GM21786 (cell line): ENCODE results near the gene HESX1.

Source experiments
- ATAC-seq: cut with Tn5 transposase; IDR thresholded peaks from one replicate; pipeline ENCODE4 v1.9.1; 2021; ENCODE audit not compliant: unreplicated experiment

Gene HESX1

DNA sequence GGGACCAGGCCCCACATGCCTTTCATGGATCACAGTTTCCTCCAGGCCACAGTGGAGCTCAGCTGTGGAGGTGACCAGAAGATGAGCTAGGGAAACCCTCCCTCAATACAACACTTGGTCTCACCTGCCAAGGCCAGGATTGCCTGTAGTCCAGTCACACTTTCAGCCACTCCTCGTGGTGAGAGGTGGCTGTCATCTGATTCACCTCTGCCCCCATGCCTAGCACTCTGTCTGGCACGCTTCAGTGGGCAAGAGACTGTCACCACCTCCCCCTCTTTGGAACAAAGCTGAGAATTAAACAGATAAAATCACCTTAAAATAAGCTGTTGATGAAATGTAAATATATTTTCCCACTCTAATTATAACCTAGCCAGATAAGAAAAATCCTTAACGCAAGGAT lies 30.7 kb downstream of the HESX1 start:
- no peak for ATAC-seq

DNA sequence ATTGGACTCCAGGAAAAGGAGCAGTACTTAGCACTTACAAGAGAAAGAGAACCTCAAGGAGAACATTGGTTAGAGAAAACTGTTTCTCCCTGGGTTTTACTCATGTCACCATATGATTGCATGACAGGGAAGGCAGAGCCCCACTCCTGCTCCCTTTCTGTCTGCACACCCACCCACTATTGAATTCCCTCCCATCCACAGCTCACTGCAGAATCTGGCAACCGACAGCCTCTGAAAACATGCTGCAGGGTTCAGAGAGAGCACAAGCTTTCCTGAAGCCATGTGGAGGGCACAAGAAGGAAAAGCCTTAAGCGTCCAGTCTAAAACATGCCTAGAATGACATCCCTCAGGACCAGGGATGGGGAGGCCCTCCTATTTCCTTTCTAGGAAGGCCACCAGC lies 31.6 kb downstream of the HESX1 start:
- no peak for ATAC-seq

DNA sequence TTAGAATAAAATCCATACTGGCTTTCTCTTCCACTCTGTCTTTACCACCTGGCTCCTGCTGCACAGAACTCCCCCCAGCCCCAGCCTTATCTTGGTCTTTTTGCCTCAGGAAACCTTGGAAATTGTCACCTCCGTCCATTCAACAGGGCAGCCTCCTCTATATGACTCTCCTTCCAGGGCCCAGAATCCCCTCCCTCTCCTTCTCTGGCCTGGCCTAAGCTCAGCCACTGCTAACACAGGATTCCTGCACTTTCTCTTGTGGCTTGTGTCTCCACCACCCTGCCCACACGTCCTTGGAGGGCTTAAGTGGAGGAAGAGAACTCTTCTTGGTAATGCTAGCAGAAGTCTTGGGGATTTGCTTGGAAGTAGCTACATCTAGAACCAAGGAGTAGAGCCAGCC lies 33.1 kb downstream of the HESX1 start:
- no peak for ATAC-seq

DNA sequence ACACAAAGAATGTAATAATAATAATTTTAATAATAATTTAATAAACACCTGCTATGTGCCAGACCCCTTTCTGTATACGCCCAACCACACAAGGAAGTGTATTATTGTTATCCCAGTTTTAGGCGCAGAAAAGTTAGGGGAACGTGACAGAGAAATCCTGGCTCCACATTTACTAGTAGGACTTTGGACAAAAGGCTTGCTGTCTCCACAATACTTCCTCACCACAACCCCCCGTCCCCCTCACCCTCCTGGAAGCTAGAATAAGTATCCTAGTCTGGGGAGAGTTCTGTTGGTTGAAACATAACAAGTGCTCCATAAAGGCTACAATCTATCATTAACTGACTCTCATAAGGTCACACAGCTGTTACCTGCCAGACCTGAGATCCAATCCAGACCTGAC lies 34.1 kb downstream of the HESX1 start:
- ATAC-seq, result no peak

DNA sequence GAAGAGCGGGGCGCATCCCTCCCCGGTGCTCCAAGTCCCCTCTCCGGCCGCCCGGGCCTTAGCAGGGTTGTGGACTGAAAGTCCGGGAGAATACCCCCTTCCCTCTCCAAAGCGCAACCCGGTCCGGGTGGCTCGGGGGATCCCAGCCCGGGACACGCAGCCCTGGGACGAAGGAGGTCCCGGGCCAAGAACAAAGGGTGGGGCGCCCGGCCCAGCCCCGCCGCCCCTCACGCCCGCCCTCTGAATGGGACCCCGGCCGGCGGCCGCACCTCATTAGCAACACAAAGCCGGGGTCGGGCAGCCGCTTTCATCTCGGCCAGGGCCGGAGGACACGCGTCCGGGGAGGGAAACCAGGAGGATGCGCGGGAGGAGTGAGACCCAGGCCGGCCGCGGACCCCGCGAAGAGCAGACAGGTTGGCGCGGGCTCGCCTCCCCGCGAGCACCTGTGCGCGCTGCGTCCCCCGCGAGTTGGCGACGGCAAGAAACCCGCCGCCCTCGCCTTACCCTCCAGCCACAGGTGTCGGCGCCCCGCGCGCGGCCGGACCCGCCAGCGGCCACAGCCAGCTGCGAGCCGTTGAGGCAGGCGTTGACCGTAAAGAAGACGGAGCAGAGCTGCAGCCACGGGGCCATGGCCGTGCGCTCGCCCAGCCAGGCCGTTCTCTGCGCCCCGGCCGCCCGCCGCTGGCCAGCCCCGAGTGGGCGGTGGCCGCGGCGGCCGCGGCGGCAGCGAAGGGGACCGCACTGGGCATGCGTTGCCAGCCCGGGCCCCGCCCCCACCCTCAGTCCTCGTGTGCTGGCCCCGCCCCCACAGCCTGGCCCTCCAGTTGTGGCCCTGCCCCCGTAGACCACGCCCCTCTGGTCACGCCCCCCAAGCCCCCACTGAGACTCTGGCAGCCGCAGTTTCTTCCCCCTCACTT lies 34.9 kb downstream of the HESX1 start, which contains the start of gene IL17RD:
TSS of gene IL17RD (minus strand) at position 697 of the 917 bp plus-strand sequence. CDS start at position 630, 67 bp downstream.
- no peak for ATAC-seq

DNA sequence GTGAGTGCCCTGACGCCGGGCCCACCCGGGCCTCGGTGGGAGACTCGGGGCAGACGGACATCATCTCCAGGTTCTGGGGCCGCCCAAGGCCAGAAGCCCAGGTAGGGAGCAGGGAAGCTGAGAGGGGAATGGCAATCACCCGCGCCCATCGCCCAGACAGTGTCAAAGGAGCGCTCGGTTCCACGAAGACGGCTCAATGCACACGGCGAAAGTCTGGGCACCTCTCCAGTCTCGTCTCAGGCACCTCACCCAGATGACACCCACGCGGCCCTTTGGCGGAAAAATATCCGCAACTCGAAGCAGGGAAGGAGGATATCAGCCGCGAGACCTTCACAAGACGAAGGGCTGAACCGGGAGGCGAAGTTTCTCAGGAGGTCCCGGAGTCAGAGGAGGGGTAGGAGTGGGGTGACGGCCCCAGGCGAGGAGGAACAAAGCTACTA lies 35.5 kb downstream of the HESX1 start:
- ATAC-seq, result no peak

DNA sequence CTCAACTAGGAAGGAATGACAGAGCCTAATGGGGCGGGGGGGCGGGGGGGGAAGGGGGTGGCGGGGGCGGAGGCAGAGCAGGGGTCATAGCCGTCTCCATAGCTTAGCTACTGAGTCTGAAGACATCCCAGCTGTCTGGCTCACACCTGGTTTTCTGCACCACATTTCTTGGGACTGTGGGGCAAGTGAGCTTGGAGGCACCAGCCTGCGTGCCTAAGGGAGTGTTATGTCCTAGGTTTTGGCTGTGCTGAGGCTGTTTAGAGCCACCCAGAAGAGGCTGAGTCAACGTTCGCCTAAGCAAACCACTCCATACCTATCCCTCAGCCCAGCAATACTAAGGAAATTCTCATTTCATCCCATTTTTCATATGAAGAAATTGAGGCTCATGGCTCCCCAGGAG lies 36.0 kb downstream of the HESX1 start:
- no peak for ATAC-seq

DNA sequence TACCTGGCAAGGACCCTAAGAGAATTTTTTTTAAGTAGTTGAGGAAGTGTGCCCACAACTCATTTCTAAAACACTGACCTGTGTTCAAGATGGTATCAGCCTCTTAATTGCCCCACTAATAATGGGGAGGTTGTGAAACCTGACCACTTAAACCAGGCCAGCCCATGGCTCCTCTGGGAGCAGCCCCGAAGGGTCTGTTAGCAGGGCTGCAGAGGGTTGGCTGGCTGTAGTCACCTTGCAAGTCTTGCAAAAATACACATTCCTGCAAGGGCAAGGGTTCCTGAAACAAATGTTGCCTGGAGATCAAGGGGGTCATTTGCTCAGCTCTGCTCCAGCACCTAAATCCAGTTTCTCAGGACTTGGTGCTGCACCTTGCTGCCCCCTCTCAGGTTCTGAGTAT lies 37.9 kb downstream of the HESX1 start:
- ATAC-seq, result no peak

DNA sequence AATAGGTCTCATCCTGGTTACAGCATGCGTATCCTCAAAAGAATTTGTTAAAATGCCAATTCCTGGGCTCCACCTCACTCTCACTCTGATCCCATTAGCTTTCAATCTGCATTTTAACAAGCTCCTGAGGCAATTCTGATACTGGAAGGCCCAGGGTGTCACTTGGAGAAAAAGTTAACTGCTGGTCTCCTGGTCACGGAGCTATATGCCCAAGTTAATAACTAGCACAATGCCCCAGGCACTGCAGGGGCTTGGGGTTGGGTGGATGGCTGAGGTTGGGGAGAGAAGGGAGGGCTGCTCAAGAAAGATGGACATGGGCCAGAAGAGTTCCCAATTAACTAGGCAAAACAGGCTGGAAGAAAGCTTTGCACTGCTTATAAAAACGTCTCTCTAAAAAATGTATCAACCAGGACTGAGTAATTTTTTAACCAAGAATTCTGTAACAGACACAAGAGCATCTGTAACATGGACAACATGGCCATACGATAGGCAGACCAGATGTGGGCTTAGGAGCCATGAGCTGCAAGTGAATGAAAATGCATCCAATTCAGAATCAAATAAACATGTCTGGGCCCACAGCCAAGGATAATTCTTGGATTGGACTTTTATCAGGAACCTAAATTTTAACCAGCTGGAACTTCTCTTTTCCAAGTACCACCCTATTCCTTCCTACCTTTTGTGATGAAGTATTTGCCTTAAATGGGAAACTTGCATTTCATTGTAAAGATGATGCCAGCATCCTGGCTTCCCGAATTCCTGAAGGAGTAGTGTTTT lies 38.8 kb downstream of the HESX1 start:
- ATAC-seq, result no peak

DNA sequence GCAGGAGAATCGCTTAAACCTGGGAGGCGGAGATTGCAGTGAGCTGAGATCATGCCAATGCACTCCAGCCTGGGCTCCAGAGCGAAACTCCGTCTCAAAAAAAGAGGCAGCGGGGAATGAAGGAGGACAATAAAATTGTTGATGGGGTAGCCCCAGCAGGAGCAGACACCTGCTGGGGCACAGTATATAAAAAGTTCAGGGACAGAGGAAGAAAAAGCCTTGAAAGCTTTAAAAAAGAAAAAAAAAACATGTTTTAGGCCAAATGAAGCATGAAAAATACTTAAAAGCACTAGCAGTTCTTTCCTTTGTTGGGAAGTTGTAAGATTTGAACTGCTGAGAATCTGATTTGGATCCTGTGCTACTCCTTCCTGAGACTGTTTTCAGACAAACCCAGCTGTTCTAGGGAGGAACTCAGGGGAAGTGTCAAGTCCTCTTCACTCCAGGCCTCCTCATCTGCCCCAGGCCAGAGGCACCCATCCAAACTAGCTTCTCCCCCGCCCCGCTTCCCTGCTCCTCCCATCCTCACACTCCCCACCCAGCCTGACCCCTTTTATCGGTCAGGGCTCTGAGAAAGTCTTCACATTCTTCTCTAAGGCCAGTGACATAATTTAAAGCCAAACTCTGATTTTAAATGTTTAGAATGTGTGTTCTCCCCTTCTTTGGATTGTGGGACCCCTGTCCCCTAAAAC lies 39.6 kb downstream of the HESX1 start:
- no peak for ATAC-seq

DNA sequence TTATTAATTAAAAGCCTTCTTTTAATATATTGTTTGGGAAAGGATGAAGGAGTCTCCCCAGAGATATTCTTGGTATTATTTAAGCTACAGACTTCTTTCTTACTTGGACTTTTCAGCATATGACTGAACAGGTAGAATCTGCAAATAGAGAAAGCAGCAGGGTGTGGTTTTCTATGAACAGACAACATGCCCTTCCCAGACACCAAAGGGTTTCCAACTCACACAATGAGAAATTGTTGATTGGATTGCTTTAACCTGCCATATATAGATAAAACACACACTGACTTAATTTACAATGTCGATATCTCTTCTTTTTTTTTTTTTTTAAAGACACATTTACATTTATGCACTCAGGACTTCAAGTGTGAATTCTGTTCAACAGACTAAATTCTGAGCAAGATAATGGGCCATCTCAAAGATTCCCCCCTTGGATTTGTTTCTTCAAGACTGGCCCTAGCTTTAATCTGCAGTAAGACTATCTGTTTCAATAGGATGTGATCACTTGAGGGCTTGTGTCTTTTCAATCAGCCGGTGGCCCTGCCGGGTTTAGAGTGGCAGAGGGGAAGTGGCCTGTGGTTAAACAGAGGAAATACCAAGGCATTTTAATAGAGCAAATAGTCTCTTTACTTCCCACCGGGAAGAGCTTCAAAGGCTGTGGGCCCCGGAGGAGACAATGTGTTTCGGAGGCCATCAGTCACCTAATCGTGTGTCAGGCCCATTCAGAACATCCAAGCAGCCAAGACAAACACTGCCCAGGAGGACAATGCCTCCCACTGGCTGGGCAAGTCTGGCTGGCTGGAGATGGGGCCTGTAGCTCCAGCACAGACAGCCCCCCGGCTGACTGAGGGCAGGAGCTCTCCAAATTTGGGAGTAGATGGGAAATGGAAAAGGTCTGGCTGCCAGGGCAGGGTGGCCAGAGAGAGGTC lies 40.7 kb downstream of the HESX1 start:
- ATAC-seq, result no peak

DNA sequence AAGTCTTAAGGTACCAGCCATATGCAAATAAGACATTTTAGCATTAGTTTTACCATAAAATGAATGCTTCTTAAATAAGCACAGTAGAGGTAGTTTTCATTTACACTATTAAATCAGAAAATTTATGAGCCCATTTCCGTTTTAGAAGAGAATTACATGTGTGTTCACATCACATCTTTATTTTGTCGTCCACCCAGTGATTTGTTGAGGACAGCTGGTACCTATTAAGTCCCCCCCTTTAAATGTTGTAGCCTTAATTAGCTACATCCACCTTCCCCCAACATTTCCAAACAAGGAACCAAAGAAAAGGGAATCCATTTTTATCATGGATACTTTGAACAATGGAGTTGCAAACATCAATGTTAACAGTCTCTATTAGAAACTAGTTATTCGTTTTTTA lies 41.5 kb downstream of the HESX1 start:
- ATAC-seq, result no peak

DNA sequence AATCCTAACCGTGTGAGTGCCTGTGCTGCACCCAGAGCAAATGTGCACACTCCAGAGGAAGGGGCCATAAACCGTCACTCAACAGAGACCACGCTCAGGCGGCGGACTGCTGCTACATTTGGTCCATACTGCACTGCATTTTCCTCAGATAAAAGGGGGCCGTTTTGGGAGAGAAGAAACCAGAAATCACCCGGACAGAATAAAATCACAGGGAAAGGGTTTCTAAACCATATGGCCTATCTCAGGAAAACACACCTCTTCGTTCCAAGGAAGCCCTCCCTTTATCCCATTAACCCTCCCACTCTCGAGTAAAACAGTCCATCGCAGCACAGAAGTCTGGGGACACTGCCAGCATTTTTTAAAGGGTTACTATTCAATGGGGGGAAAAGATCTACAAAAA lies 42.2 kb downstream of the HESX1 start:
- ATAC-seq, result no peak

DNA sequence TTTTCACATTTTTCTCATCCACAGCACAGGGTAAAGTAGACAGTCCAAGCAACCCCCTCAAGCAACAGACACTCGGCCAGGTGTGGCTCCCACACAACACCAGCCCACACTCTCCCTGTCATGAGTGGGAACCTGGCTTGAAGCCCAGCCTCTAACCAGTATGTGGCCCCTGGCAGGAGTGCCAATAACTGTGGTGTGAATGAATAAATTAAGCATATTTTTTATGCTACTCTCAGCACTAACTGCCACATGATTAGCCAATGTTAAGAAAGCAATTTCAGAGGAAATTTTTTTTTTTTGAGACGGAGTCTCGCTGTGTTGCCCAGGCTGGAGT lies 44.5 kb downstream of the HESX1 start:
- ATAC-seq, result no peak

DNA sequence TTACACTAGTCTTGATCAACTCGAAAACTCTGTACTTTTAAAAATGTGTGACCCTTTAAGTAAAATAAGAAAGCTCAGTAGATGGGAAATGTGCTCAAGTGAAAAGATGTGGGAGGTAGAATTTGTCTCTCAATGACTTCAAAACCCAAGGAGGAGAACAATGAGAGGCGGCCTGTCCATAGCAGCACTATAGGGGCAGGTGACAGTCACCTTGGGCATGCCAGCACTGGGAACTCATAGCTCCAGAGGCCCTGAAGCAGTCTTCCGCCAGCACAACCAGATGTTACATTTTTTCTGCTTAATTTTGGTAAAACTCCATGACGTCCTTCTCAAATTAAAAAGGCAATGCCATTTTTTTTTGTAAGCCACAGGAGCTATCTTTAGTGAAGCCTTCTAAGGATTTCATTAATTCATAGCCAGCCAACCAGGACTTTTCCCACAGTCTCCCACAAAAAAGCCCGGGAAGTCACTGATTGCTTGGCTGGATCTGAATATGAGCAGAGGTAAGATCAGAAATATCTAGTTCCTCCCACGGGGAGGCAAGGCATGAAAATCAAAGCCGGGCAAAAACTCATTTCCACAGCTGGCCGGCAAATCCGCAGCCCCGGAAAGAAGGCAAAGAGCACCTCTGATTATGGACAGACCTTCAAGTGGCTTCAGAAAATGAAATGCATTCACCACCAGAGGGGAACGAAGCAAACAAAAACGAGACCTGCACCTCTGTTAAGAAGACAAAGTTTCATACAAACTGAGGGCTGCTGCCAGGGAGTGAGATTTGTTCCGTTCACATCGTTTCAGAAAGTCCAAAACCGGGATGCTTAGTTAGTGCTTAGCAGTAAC lies 45.1 kb downstream of the HESX1 start:
- ATAC-seq, result no peak

DNA sequence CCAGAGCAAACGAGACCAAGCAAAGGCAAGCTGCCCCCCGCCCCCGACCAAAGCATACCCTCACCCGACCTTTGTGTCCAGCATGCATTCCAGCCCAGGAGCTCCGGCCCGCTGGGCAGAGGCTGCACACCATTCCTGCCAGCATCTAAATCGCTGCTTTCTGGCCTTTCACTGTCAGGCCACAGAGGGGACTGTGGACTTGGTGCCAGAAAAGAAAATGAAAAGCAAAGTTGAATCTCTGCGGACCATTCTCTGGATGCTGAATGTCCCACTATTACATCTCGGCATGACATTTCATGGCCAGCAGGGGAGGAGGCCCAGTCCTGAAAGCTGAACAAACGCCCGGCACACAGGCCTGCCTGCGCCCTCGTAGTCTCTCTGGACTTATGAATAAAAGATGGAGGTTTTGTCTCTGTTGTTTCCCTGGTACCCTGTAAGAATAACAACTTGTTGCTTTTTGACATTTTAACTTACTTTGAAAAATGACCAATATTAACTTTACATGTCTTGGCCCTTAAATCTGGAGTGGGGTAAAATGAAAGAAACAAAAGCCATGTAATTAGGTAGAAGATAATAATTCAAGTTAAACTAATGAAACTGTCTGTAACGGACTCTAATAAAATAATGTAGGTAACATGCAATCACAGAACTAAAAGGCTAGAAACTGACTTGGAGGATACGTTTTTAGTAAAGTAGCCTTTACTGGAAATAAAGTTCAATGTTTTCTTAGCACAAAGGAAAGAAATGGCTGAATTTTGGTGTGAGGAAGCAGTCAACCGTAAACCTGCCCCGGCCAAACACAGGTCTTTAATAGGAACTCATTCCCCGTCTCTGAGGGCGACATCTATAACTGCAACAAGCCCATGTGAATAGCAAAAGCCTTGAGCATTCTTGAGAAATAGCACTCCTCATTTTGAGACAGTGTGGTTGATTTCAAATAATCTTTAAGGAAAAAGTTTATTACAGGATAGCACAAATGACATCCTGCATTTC lies 47.3 kb downstream of the HESX1 start:
- ATAC-seq, result no peak

DNA sequence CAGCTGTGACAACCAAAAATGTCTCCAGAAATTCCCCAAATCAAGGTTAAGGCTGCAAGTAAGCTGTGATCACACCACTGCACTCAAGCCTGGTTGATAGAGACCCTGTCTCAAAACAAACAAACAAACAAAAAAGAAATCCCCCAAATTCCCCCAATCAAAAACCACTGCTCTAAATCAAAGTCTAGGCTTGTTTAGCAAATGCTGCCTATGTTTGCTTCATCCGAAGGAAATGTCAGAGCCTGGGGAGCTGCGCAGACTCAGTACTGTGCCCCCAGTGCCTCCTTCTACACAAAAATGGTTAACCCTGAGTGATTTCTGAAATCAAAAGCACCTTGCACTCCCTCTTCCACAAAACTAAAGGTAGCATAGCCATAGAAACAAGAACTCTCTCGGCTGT lies 48.0 kb downstream of the HESX1 start:
- no peak for ATAC-seq

DNA sequence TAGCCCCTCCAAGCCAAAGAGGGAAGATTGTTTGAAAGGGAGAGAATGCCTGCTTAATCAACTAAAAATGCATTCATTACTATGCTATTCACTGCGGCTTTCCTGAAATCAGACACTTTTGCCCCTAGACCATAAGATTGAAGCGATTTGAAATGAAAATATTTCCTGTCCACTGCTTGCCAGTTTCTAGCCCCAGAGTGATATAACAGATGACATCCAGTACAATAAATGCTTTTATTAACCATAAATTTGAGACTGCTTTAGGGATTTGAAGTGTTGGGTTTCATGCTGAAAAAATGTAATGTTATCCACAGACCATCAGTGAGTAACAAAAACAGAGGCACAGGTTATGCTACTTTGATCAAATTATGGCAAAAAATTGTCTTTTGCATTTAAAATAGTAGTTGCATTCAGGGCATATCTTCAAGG lies 48.7 kb downstream of the HESX1 start:
- no peak for ATAC-seq
